ENCODE data around the gene TEX48. TPM values are rescaled to one million over a fixed set of nuclear protein-coding genes. Genes with fewer than 3 reads are reported as not detected.

TEX48 gene
- total and polyA plus RNA-seq, 2 donors (not counting 1 experiment from before 2014, with no cell fraction given): not detected

DNA sequence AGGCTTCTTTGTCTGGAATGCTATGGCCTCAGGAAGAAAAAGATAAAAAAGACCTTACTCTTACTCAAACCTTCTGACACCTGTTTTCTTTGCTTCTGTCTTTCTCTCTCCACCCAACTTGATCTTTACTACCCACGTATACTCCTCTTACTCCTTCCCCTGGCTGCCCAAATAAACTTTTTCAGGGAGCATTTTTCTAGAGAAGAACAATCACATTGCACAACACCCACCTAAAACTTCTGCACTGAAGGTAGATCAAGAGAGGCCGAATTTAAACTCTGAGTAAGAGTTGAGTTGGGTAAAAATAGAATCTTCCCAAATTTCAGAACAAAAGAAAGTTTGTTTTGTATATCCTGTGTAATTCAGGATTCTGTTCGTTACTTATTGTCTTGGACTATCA lies 3.9 kb downstream of the TEX48 start:
- Histone ChIP-seq H3K9ac (ENCODE audit: low read length) (no peak overlapping the region), H3K4me2 (replicated peaks; ENCODE audit: low read depth, low read length, poor library complexity, severe bottlenecking) (no peak overlapping the region), H3K9me3 (ENCODE audit: control extremely low read depth in 1 of 3, control insufficient read depth in 2 of 3, insufficient read depth in 1 of 3, low read length in 2 of 3) (no peaks in the 10 kb centered on the region), H4K20me1 (ENCODE audit: control insufficient read depth, insufficient read depth, low read length, poor library complexity, severe bottlenecking) (no peaks in the 10 kb centered on the region), H3K36me3 (replicated peaks in 1 of 2; ENCODE audit: control extremely low read depth in 1 of 2, control insufficient read depth in 1 of 2, extremely low read depth in 1 of 2, insufficient read depth in 2 of 2, low read length in 1 of 2) (no peaks in the 10 kb centered on the region), H3K27ac (ENCODE audit: low read length in 2 of 2) (no peak overlapping the region), H3K79me2 (ENCODE audit: control insufficient read depth, insufficient read depth, low read length) (no peaks in the 10 kb centered on the region), H3K27me3 (replicated peaks in 1 of 4; ENCODE audit: control extremely low read depth in 1 of 4, control insufficient read depth in 3 of 4, insufficient read depth in 4 of 4, low read length in 3 of 4) (peaks cover 0 to 15% (median 8%) of the 10 kb centered on the region in 4 experiments), H2AFZ (ENCODE audit: insufficient read depth, low read depth, low read length, poor library complexity, severe bottlenecking) (no peak overlapping the region), H3K4me1 (ENCODE audit: control insufficient read depth in 2 of 2, insufficient read depth in 2 of 2, low read length in 2 of 2) (peaks cover 0 to 4% of the 10 kb centered on the region in 2 donors), H3K4me3 (ENCODE audit: control extremely low read depth in 1 of 5, extremely low read depth in 1 of 5, insufficient read depth in 1 of 5, low read depth in 2 of 5, low read length in 4 of 5) (no peak overlapping the region)
- intact Hi-C loops (cut with micrococcal nuclease): no loop called here
- Mint-ChIP-seq H3K4me1 (peaks cover 2% of the 10 kb centered on the region), H3K27me3 (peaks cover 58% of the 10 kb centered on the region), H3K27ac (no peak overlapping the region), H3K4me3 (no peak overlapping the region), H3K9me3 (ENCODE audit: insufficient read depth) (no peaks in the 10 kb centered on the region)
- no peak for DNase-seq
- 100% methylated on average over 1 of the region's 3 CpGs for WGBS (ENCODE audit: insufficient coverage)
- ChIA-PET POLR2A (no interaction called here), CTCF (interaction anchor here (1.5 to 9.1 kb wide), 2 partner anchors 334 to 337 kb away, joined by 3 to 86 read pairs; no protein-coding TSS in a partner anchor)
- no peak for ATAC-seq (ENCODE audit: low read depth)
- no peak for TF ChIP-seq CTCF (IDR thresholded peaks at IDR 0.05)
- TF ChIP-seq EZH2 (IDR thresholded peaks at IDR 0.05; ENCODE audit: borderline replicate concordance, insufficient read depth, low read depth, low read length, poor library complexity, severe bottlenecking): no peak

- Mint-ChIP-seq H3K4me1 (peaks cover 2% of the 10 kb centered on the region), H3K27ac (no peak overlapping the region), H3K9me3 (ENCODE audit: insufficient read depth) (no peaks in the 10 kb centered on the region), H3K27me3 (peaks cover 64% of the 10 kb centered on the region), H3K4me3 (no peak overlapping the region)
- TF ChIP-seq CTCF (IDR thresholded peaks at IDR 0.05): no peak
- no peak for TF ChIP-seq EZH2 (IDR thresholded peaks at IDR 0.05; ENCODE audit: borderline replicate concordance, insufficient read depth, low read depth, low read length, poor library complexity, severe bottlenecking)
- Histone ChIP-seq H3K4me1 (ENCODE audit: control insufficient read depth in 2 of 2, insufficient read depth in 2 of 2, low read length in 2 of 2) (peaks cover 0 to 4% of the 10 kb centered on the region in 2 donors), H3K36me3 (replicated peaks in 1 of 2; ENCODE audit: control extremely low read depth in 1 of 2, control insufficient read depth in 1 of 2, extremely low read depth in 1 of 2, insufficient read depth in 2 of 2, low read length in 1 of 2) (no peaks in the 10 kb centered on the region), H3K9me3 (ENCODE audit: control extremely low read depth in 1 of 3, control insufficient read depth in 2 of 3, insufficient read depth in 1 of 3, low read length in 2 of 3) (no peaks in the 10 kb centered on the region), H2AFZ (ENCODE audit: insufficient read depth, low read depth, low read length, poor library complexity, severe bottlenecking) (no peak overlapping the region), H3K79me2 (ENCODE audit: control insufficient read depth, insufficient read depth, low read length) (no peaks in the 10 kb centered on the region), H3K4me2 (replicated peaks; ENCODE audit: low read depth, low read length, poor library complexity, severe bottlenecking) (no peak overlapping the region), H3K27ac (ENCODE audit: low read length in 2 of 2) (no peak overlapping the region), H3K27me3 (replicated peaks in 1 of 4; ENCODE audit: control extremely low read depth in 1 of 4, control insufficient read depth in 3 of 4, insufficient read depth in 4 of 4, low read length in 3 of 4) (peaks cover 0 to 15% (median 8%) of the 10 kb centered on the region in 4 experiments), H3K9ac (ENCODE audit: low read length) (no peak overlapping the region), H3K4me3 (ENCODE audit: control extremely low read depth in 1 of 5, extremely low read depth in 1 of 5, insufficient read depth in 1 of 5, low read depth in 2 of 5, low read length in 4 of 5) (no peak overlapping the region), H4K20me1 (ENCODE audit: control insufficient read depth, insufficient read depth, low read length, poor library complexity, severe bottlenecking) (no peaks in the 10 kb centered on the region)
- POLR2A ChIA-PET: no interaction called here
- no peak for DNase-seq
- 70% methylated on average over 1 of the region's 3 CpGs for WGBS (ENCODE audit: insufficient coverage)
- no peak for ATAC-seq (ENCODE audit: low read depth)
- CTCF ChIA-PET: interaction anchor here (1.5 to 9.1 kb wide), 2 partner anchors 335 to 338 kb away, joined by 3 to 86 read pairs; no protein-coding TSS in a partner anchor
- intact Hi-C loops (cut with micrococcal nuclease): no loop called here
Observed at GRCh38 chr9:114677418-114677817, 4.6 kb downstream of the TEX48 start.
